ENCODE data around the gene EGFLAM. TPM values are rescaled to one million over a fixed set of nuclear protein-coding genes. Genes with fewer than 3 reads are reported as not detected.
"Not testable (repeated sequence)": the region's sequence is repeated elsewhere in the genome, so short reads cannot be mapped to it uniquely, and the experiment has no call there.

EGFLAM gene
- total RNA-seq, 2 experiments from 2014 or later = not detected

GRCh38 chr5:38331831-38332230 lies 73.5 kb downstream of the EGFLAM start:
- Mint-ChIP-seq H3K36me3 (ENCODE audit: low read depth) (no peaks in the 10 kb centered on the region), H3K27me3 (no peaks in the 10 kb centered on the region), H3K4me1 (ENCODE audit: low read depth) (no peaks in the 10 kb centered on the region), H3K4me3 (no peak overlapping the region), H3K27ac (no peak overlapping the region), H3K9me3 (no peaks in the 10 kb centered on the region)
- no peak for TF ChIP-seq CTCF (IDR thresholded peaks at IDR 0.05)
- intact Hi-C loops (cut with micrococcal nuclease) = no loop called here
- no peak for DNase-seq
- ATAC-seq = no peak
- POLR2A ChIA-PET = no interaction called here
- CTCF ChIA-PET = no interaction called here

- H3K4me1 Mint-ChIP-seq (ENCODE audit: low read depth); H3K9me3 Mint-ChIP-seq; DNase-seq; POLR2A ChIA-PET; intact Hi-C loops (cut with micrococcal nuclease); H3K27me3 Mint-ChIP-seq; H3K4me3 Mint-ChIP-seq; H3K36me3 Mint-ChIP-seq (ENCODE audit: low read depth); CTCF ChIA-PET; ATAC-seq; H3K27ac Mint-ChIP-seq: not testable (repeated sequence)
These were observed 74.8 kb downstream of the EGFLAM start for GRCh38 chr5:38333181-38333580.

- Mint-ChIP-seq H3K27me3 (peaks cover 13% of the 10 kb centered on the region), H3K4me1 (ENCODE audit: low read depth) (peaks cover 3% of the 10 kb centered on the region), H3K4me3 (no peak overlapping the region), H3K9me3 (no peaks in the 10 kb centered on the region), H3K27ac (no peak overlapping the region), H3K36me3 (ENCODE audit: low read depth) (no peaks in the 10 kb centered on the region)
- POLR2A ChIA-PET = no interaction called here
- intact Hi-C loops (cut with micrococcal nuclease) = no loop called here
- no peak for TF ChIP-seq CTCF (IDR thresholded peaks at IDR 0.05)
- ATAC-seq (no peak), DNase-seq (no peak)
- CTCF ChIA-PET = no interaction called here
These were observed 80.1 kb downstream of the EGFLAM start for GRCh38 chr5:38338455-38338854.

- intact Hi-C loops (cut with micrococcal nuclease) = no loop called here
- ATAC-seq (no peak), DNase-seq (no peak)
- Mint-ChIP-seq H3K27ac (no peak overlapping the region), H3K36me3 (ENCODE audit: low read depth) (no peaks in the 10 kb centered on the region), H3K4me3 (no peak overlapping the region), H3K4me1 (ENCODE audit: low read depth) (peaks cover 3% of the 10 kb centered on the region), H3K9me3 (no peaks in the 10 kb centered on the region), H3K27me3 (peaks cover 13% of the 10 kb centered on the region)
- no peak for TF ChIP-seq CTCF (IDR thresholded peaks at IDR 0.05)
- CTCF ChIA-PET = no interaction called here
- POLR2A ChIA-PET = no interaction called here
These were observed 81.1 kb downstream of the EGFLAM start for GRCh38 chr5:38339446-38339845.

- Mint-ChIP-seq H3K27me3 (peaks cover 13% of the 10 kb centered on the region), H3K27ac (no peak overlapping the region), H3K9me3 (no peaks in the 10 kb centered on the region), H3K4me3 (no peak overlapping the region), H3K4me1 (ENCODE audit: low read depth) (peaks cover 3% of the 10 kb centered on the region), H3K36me3 (ENCODE audit: low read depth) (no peaks in the 10 kb centered on the region)
- no peak for TF ChIP-seq CTCF (IDR thresholded peaks at IDR 0.05)
- intact Hi-C loops (cut with micrococcal nuclease) = no loop called here
- ChIA-PET CTCF (no interaction called here), POLR2A (no interaction called here)
- no peak for DNase-seq
- ATAC-seq = no peak
These were observed 82.7 kb downstream of the EGFLAM start for GRCh38 chr5:38341056-38341455.

GRCh38 chr5:38341641-38342040 lies 83.3 kb downstream of the EGFLAM start:
- no peaks in the 10 kb centered on the region for H3K36me3 Mint-ChIP-seq (ENCODE audit: low read depth)

More at GRCh38 chr5:38341641-38342040, 83.3 kb downstream of the EGFLAM start:
- intact Hi-C loops (cut with micrococcal nuclease) = no loop called here
- no peak for TF ChIP-seq CTCF (IDR thresholded peaks at IDR 0.05)
- ATAC-seq = no peak
- ChIA-PET POLR2A (no interaction called here), CTCF (no interaction called here)
- peaks cover 3% of the 10 kb centered on the region for H3K4me1 Mint-ChIP-seq (ENCODE audit: low read depth)
- no peaks in the 10 kb centered on the region for H3K9me3 Mint-ChIP-seq
- H3K4me3 Mint-ChIP-seq = no peak overlapping the region
- no peak for DNase-seq
- H3K27me3 Mint-ChIP-seq = peaks cover 13% of the 10 kb centered on the region
- no peak overlapping the region for H3K27ac Mint-ChIP-seq

All from activated CD8-positive, alpha-beta T cell treated with anti-CD3 and anti-CD28 coated beads for 36 hours (primary cell).